Body of pancreas (tissue), 4 donors: Measurements from ENCODE around the gene KIF26A.

ENCODE experiments used
- CTCF ChIP-seq, 7 experiments: fragments of 450-650 bp in 4 of 7; fragments of 200-600 bp in 3 of 7; sonication (generic) in 3 of 7; IDR thresholded peaks; one replicate each; pipeline ENCODE4 v1.5.1; 2016 to 2019; ENCODE audit warnings: antibody characterized with exemption in 7 of 7
- POLR2A ChIP-seq, 3 donors: fragments of 450-650 bp; IDR thresholded peaks; one replicate each; pipeline ENCODE4 v1.6.1; 2016; ENCODE audit warnings: antibody characterized with exemption in 3 of 3, mild to moderate bottlenecking in 2 of 3

DNA sequence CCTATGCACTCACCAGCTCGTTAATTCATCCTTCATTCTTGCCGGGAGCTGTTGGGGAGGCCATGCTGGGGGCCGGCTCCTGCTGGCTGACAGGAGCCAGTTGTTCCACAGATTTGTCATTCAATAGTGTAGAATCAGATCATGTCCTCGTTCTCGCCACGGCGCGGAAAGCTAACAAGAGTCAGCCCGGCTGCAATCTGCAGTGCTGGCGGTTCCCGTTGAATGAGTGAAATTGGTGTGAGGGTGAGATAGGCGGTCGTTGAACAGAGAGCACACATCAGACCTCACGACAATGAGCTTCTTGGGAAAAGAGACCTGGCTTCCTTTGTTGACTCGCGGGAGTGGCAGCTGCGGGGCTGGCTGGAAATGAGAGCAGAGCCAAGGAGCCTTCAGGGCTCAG is 57.5 kb downstream of the KIF26A start:
- no peak for TF ChIP-seq CTCF (IDR thresholded peaks at IDR 0.05)
- no peak for TF ChIP-seq POLR2A (IDR thresholded peaks at IDR 0.05)
